Measurements from ENCODE around the gene LRMDA. TPM values are rescaled to one million over a fixed set of nuclear protein-coding genes. Genes with fewer than 3 reads are reported as not detected.

The LRMDA gene
- total RNA-seq, 4 donors from 2014 or later = 0.88 to 14.1 (median 5.1) TPM; not detected in 1

- WGBS, 2 donors = 75 to 78% methylated on average over 6 of the region's 6 CpGs
- Histone ChIP-seq H3K36me3 (no peaks in the 10 kb centered on the region), H3K27ac (no peak overlapping the region), H3K9me3 (no peaks in the 10 kb centered on the region), H3K4me3 (no peak overlapping the region), H3K27me3 (no peaks in the 10 kb centered on the region), H3K4me1 (peaks cover 26 to 63% (median 39%) of the 10 kb centered on the region in 3 donors)
- DNase-seq = no peak
- TF ChIP-seq CTCF (IDR thresholded peaks at IDR 0.05) = no peak
- TF ChIP-seq POLR2A (IDR thresholded peaks at IDR 0.05) = no peak
- intact Hi-C loops (cut with DNase I) = no loop called here
These were observed 5.9 kb upstream of the LRMDA start for GRCh38 chr10:75425291-75426079.

GRCh38 chr10:75426880-75427279 lies 4.5 kb upstream of the LRMDA start:
- H3K27ac ChIP-seq = peak overlapping the region in 2 of 4 donors; percentile 76 to 88
- DNase-seq = no peak
- no peaks in the 10 kb centered on the region for H3K36me3 ChIP-seq
- TF ChIP-seq CTCF (IDR thresholded peaks at IDR 0.05) = no peak
- no peak for TF ChIP-seq POLR2A (IDR thresholded peaks at IDR 0.05)
- H3K4me3 ChIP-seq = no peak overlapping the region
- H3K9me3 ChIP-seq = no peaks in the 10 kb centered on the region
- intact Hi-C loops (cut with DNase I) = no loop called here
- WGBS, 2 donors = 91 to 100% methylated on average over 1 of the region's 1 CpG
- H3K27me3 ChIP-seq = no peaks in the 10 kb centered on the region
- peaks cover 38 to 76% (median 46%) of the 10 kb centered on the region in 3 donors for H3K4me1 ChIP-seq

DNA sequence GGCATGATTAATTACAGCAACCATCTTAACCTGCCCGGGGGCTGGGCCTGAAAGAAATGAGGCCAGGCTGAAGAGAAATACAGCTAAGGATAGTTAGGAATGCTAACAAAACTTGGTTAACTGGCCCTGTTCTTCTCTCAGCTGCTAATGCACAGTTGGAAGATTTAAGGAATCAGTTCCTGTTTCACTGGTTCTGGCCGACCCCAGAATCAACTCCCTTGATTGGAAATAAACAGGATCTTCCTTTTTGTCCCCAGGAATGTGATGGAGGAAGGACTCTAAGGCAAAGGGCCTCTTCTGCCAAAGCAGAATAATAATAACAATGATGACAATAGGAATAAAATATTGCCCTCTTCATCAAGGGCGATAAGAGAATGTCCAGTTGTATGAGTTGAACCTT lies 3.5 kb upstream of the LRMDA start:
- Histone ChIP-seq H3K4me3 (no peak overlapping the region), H3K9me3 (no peaks in the 10 kb centered on the region), H3K36me3 (no peaks in the 10 kb centered on the region), H3K4me1 (peaks cover 38 to 86% (median 51%) of the 10 kb centered on the region in 3 donors), H3K27me3 (no peaks in the 10 kb centered on the region), H3K27ac (peak overlapping the region; percentile 76 to 93 (median 86))
- no peak for TF ChIP-seq POLR2A (IDR thresholded peaks at IDR 0.05)
- intact Hi-C loops (cut with DNase I) = no loop called here
- 28 to 36% methylated on average over 3 of the region's 3 CpGs for WGBS, 2 donors
- DNase-seq = no peak

DNA sequence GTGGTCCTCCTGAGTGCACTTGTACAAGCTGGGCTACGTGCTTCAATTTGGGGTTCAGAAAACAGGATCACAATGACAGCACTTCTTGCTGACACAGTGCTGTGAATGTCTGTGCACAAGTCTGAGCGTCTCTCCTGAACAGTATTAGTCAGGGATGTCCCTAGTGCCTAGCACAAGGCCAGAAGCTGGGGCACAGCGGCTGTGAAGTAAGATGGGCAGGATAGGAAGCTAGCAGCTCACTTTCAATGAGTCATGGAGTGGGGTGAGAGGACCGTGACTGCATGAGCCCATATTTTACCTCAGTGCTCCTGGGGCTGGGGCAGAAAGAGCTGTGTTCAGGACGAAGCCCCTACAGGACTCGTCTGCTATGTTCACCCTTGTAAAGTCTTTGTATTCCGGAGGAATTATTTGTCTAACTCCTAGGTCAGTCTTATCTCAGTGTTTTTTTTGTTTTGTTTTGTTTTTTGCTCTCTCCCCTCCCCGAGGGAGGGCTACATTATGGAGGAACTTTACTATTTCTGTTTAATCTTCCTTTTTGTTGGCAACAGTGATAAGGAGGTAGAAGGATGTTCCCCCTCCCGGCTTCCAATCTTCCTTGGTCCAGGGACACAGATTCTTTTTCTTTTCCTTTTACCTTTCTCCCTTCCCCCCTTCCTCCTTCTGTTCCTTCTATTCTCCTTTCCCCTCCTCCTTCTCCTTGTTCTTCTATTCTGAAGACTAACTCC lies 2.8 kb upstream of the LRMDA start:
- no peaks in the 10 kb centered on the region for H3K9me3 ChIP-seq
- intact Hi-C loops (cut with DNase I) = no loop called here
- H3K4me3 ChIP-seq = no peak overlapping the region
- DNase-seq = no peak
- peak in 1 of 6 experiments; percentile 18 for TF ChIP-seq CTCF (IDR thresholded peaks at IDR 0.05)
- TF ChIP-seq POLR2A (IDR thresholded peaks at IDR 0.05) = no peak
- H3K36me3 ChIP-seq = no peaks in the 10 kb centered on the region
- peak overlapping the region; percentile 76 to 93 (median 86) for H3K27ac ChIP-seq
- H3K4me1 ChIP-seq = peaks cover 38 to 86% (median 51%) of the 10 kb centered on the region in 3 donors
- no peaks in the 10 kb centered on the region for H3K27me3 ChIP-seq
- WGBS, 2 donors = 30 to 34% methylated on average over 7 to 8 of the region's 9 CpGs

DNA sequence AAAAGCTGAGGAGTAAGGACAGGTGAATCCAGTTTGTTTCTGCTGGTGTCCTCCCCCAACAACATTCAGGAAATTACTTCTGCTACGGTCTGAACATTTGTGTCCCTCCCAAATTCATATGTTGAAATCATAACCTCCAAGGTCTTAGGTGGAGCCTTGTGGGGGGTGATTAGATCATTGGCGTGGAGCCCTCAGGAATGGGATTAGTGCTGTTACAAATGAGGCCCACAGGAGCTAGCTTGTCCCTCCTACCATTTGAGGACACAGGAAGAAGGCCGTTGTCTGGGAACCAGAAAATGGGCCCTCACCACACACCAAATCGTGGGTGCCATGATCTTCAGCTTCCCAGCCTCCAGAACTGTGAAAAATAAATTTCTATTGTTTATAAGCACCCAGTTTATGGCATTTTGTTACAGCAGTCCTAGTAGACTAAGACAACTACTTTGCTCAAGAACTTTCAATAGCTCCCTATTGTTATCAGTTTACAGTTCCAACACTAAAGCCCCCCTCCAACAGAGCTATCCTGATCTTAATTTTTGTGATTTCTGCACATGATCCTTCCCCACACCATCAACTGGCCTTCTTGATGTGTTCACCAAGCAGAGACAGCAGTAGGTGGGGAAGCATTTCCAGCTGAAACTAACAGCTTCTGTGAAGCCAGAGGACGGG lies 2.1 kb upstream of the LRMDA start:
- peak overlapping the region; percentile 76 to 93 (median 86) for H3K27ac ChIP-seq
- H3K9me3 ChIP-seq = no peaks in the 10 kb centered on the region
- no peaks in the 10 kb centered on the region for H3K27me3 ChIP-seq
- DNase-seq = no peak
- no peak overlapping the region for H3K4me3 ChIP-seq
- intact Hi-C loops (cut with DNase I) = no loop called here
- H3K36me3 ChIP-seq = no peaks in the 10 kb centered on the region
- H3K4me1 ChIP-seq = peaks cover 38 to 81% (median 51%) of the 10 kb centered on the region in 3 donors
- no peak for TF ChIP-seq CTCF (IDR thresholded peaks at IDR 0.05)
- no peak for TF ChIP-seq POLR2A (IDR thresholded peaks at IDR 0.05)
- 46 to 63% methylated on average over 5 of the region's 5 CpGs for WGBS, 2 donors
